ENCODE data around the gene ZNF622.

Gene ZNF622

DNA sequence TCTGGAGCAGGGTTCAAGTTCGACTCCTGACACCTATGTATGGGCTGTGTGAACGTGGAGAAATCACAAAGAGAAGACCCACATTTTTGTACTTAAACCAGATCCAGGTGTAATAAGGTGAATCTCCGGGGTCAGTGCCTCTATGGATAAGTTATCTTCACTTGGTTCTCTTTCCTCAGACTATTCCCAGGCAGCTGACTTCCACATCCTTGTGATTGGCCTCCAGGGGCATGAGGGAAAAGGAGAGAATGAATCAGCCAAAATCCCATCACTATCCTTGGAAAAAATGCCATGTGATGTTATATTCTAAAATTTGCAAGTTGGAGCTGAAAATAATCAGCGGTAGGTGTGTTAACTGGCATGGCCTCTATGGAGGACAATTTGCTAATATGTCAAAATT lies 37.2 kb downstream of the ZNF622 start:
- no peak for DNase-seq

DNA sequence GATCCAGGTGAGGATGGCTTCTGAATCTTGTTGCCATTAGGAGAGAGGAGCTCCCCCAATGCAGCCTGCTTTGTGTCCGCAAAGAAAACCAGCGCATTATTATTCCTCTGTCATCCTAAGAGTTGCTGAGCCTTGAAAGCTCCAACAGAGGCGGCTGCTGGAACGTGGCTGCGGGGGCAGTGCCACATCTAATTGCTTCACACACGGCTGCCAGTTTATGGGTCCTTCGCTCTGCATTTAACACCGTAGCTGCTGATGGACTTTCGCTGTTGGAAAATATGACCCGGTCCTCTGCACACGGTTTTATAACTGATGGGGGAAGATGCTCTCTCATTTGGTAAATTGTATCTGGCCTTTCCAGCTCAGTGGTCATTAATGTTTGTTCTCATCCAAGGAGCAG lies 38.0 kb downstream of the ZNF622 start:
- DNase-seq, result no peak

DNA sequence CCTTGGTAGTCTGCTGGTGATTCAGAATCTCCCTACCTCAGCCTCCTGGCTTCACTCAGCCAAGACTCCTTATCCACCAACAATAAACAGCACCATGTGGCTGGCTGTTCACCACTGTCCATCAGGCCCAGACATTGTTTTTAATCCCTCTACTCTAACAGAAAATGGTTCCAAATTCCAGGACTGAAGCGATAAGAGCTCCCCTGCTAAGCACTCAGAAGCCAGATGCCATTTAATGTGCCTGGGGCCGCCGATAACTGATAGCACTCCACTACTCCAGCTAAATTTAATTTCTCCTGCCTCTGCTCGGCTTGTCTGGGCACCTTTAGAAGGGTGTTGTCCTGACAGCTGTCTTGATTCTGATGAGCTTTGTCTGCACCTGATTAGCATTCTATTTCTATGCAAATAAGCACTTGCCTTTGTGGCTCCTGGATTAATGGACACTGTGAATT lies 47.1 kb downstream of the ZNF622 start:
- DNase-seq, result no peak

DNA sequence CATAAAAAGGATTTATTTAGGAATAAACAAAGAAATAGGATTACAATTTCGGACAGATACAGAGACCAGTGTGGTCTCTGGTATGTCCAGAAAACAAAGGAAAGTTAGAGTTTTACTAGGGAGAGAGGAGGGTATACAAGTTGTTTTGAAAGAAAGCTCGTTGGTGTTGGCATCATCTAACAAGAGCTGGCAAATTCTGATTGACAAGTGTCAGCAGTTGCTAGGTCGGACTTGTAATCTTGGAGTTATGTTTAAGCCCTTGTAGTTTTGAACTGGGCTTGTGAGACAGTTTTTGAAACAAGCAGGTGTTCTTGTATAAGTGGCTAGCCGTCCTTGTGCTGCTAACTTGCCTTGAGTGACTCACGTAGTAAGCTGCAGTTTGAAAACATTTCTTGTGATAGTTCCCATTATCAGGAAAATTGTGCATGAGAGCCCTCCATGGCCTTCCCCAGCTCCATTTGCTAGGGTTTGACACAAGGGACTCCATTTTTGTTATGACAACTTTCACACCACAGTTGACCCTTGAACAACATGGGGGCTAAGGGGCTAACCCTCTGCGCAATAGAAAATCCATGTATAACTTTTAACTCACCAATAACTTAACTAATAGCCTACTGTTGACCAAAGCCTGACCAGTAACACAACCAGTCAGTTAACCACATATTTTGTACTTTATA lies 48.1 kb downstream of the ZNF622 start:
- DNase-seq, result no peak

DNA sequence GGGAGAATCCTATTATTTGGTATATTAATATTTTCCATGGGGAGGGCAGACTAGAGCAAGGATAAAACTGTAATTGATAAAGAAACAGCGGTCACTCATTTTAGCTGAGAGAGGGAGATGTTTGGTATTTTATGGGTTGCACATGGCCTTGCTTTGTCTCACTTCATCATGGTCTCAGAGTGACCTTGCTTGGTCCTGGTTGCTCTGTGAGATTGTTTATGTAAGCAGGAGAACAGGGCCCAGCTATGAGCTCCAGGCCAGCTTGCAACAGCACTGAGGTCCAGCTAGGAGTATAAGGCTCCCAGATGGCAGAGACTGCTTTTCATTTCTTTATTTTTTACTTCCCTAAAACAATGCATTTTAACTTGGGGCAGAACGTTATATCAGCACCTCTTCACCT lies 50.7 kb downstream of the ZNF622 start:
- DNase-seq, result no peak

DNA sequence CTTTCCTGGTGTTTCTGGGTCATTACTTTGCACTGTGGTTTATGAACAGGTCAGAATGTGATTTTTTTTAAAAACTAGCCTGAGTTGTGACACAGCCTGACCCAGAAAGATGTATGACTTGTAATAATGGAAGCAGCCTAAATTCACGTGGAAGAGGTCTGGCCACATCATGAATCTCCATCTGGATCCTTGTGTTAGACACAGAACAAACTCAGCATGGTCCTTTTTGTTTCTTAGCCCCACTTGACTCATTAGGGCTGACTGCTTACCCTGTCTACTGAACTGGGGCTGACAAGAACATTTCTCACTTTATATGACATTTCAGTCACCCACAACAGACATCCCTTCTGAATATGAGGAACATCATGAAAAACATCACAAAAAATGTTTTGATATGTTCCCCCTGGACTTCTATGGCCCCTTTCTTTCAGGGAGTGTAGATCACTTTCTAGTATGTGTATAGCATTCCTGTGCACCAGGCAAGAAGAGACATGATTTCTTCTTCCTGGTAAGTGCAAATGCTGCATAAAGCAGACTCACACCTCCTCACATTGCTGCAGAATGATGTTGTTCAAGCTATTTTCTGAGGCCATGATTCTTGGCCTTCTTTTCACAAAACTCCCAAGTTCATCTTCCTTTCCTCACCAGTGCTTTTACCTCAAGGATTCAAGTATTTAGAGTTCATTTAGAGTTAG lies 52.3 kb downstream of the ZNF622 start:
- no peak for DNase-seq

DNA sequence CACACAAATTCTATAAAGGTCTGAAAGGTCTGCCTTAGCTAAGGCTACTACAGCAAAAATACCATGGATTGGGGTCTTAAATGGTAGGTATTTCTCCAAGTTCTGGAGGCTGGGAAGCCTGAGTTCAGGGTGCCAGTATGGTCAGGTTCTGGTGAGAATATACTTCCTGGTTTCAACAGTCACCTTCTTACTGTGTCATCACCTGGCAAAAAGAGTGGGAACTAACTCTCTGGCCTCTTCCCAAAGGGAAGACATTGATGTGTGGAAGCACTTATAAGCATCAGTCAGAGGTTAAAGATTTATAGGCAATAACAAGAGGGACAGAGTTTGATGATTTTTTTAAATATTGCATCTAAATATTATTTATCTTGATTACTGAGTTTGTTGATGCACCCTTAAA lies 53.0 kb downstream of the ZNF622 start:
- DNase-seq, result no peak

DNA sequence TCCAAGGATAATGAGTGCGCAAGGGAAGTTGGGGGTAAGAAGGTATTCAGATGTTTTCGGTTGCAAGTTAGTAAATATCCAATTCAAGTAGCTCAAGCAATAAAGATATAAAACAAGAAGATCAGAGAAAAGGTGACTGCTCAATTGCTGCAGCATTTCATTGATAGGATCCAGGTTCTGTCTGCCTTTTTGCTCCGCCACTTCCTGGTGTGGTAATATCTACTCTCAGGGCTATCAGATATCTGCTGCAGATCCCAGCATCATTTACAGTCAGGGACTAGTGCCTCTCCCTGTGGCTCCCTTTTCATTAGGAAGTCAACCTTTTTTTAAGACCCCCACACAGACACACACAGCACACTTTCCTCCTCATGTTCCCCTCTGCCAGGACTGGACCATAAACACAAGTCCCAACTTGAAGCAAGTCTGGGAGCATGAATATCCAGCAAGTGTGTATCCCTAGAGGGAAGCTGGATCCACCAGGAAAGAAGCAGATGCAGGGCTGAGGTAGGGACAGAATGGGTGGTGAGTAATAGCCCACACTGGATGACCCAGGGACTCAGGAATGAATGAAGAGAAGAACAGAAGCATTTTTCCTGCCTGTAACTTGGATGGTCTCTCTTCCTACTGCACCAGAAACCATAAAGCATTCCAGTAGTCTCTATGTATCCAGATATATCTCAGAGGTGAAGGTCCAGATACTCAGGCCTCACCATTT lies 53.7 kb downstream of the ZNF622 start:
- DNase-seq, result no peak

DNA sequence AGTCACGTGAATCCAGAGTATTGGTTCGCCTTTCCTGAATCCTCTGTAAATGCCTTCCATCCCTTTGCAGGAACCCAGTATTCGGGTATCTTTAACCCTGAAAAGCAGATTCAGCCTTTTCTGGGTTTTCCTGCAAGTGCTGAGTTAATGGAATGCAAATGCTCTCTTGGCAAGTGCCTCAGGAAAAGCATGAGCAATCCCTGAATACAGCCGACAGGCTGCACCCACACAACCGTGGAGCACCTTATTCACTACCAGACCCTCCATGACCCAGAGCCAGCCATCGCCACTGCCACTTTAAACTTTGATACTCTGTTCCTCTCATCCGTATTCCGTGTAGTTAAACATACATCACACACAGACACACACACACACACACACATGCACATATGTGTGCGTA lies 54.4 kb downstream of the ZNF622 start:
- DNase-seq, result no peak

DNA sequence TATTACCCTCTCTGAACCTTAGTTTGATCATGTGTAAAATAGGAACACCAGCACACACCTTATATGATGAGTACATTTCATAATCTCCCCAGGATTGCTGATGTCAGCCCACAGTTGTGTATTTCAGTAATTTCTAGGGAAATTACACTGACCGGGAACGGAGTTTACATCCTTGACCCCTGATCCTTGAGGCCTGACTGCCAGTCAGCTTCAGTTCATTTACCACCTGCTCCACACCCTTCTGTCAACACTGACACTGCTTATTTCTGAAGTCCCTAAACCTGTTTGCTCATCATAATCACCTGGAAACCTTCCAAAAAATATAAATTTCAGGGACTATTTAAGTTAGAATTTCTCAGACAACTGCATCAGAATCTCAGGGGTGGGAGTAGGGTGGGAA lies 55.3 kb downstream of the ZNF622 start:
- DNase-seq, result no peak

DNA sequence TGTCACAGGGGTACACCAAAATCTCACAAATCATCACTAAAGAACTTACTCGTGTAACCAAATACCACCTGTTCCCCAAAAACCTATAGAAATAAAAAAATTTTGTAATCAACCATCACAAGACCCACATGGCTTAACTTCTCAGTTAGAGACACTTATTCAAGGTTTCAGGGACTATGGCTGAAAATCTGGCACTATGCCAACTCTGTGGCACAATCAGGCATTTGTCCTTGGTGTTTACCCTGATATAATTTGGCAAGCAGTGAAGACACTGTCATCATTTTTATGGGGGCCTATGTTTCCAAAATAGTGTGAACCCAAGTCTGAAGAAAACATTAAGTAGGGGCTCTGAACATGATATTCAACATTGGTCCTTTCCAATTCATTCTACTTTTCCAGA lies 59.0 kb downstream of the ZNF622 start:
- no peak for DNase-seq

DNA sequence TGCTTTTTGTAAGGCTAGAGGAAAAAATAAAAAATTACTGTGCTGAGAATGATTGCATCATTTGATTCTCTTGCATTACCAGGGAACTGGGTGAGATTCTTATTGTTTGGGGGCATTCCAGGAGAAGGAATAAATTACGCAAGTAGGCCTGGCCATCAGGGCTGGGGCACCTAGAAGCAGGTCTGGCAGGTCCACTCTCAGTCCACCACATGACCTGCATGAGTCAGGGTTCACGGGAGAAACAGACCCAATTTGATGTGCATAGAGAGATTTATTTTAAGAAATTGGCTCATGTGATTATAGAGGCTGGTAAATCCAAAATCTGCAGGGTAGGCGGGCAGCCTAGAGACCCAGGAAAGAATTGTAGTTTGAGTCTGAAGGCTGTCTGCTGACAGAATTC lies 59.6 kb downstream of the ZNF622 start:
- DNase-seq, result no peak
